PFSK-1 (cell line): ENCODE data around the gene UPF1.

Experiments used
- POLR2AphosphoS5 ChIP-seq: IDR thresholded peaks from 2 replicates; pipeline ENCODE4 v1.6.1; 2012; ENCODE audit warnings: low read depth, mild to moderate bottlenecking, control low read depth, low read length, moderate library complexity
- SIN3A ChIP-seq: IDR thresholded peaks from 2 replicates; pipeline ENCODE4 v1.6.1; 2012; ENCODE audit warnings: mild to moderate bottlenecking, low read length, moderate library complexity, borderline replicate concordance; ENCODE audit not compliant: insufficient read depth
- TF ChIP-seq, protein P1 (sequence below), 2 experiments: IDR thresholded peaks; 2 replicates each; pipeline versions ENCODE4 v1.6.1 to v1.8.0; 2011 to 2012; ENCODE audit warnings: low read depth in 2 of 2, low read length in 2 of 2, control low read depth in 1 of 2, inconsistent platforms in 1 of 2, mild to moderate bottlenecking in 1 of 2, moderate library complexity in 1 of 2; ENCODE audit not compliant: insufficient read depth in 1 of 2

DNA sequence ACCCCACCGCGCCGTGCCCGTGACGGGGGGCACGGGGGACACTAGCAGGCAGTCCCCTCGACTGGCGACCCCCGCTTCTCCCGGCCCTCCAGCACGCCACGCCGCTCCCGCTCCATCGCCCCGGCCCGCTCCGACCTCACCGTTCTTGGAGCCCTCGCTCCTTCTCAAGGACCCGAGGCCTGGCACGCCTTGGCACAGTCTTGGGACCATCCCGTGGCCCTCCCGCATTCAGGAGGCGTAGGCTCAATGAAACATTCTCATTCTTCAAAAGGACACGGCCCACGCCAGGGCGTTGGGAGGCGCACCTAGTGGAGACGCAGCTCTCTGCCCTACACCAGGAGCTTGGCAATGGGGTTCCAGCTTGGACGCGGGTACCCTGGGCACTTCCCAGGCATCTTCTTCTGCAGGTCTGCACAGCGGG, 64.7 kb downstream of the UPF1 start:
- TF ChIP-seq, protein P1, sequence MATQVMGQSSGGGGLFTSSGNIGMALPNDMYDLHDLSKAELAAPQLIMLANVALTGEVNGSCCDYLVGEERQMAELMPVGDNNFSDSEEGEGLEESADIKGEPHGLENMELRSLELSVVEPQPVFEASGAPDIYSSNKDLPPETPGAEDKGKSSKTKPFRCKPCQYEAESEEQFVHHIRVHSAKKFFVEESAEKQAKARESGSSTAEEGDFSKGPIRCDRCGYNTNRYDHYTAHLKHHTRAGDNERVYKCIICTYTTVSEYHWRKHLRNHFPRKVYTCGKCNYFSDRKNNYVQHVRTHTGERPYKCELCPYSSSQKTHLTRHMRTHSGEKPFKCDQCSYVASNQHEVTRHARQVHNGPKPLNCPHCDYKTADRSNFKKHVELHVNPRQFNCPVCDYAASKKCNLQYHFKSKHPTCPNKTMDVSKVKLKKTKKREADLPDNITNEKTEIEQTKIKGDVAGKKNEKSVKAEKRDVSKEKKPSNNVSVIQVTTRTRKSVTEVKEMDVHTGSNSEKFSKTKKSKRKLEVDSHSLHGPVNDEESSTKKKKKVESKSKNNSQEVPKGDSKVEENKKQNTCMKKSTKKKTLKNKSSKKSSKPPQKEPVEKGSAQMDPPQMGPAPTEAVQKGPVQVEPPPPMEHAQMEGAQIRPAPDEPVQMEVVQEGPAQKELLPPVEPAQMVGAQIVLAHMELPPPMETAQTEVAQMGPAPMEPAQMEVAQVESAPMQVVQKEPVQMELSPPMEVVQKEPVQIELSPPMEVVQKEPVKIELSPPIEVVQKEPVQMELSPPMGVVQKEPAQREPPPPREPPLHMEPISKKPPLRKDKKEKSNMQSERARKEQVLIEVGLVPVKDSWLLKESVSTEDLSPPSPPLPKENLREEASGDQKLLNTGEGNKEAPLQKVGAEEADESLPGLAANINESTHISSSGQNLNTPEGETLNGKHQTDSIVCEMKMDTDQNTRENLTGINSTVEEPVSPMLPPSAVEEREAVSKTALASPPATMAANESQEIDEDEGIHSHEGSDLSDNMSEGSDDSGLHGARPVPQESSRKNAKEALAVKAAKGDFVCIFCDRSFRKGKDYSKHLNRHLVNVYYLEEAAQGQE (IDR thresholded peaks at IDR 0.05; ENCODE audit: insufficient read depth in 1 of 2, low read depth in 2 of 2, low read length in 2 of 2) = no peak
- TF ChIP-seq POLR2AphosphoS5 (no peak), SIN3A (no peak)
